Measurements from ENCODE around the gene SUGP2. TPM values are rescaled to one million over a fixed set of nuclear protein-coding genes. Genes with fewer than 3 reads are reported as not detected.

SUGP2 gene
- total and polyA plus RNA-seq, 2 of the 13 experiments (the other 11 are each of a cell fraction or from before 2014, with no cell fraction given) = 40.6 to 57.7 TPM

GRCh38 chr19:19033426-19034203 is at the start of gene SUGP2, which contains the start of gene ARMC6 (continued):
- TF ChIP-seq ZFP1 (CRISPR knock-in tag; IDR thresholded peaks at IDR 0.05) (no peak), CCDC6 (CRISPR knock-in tag; IDR thresholded peaks at IDR 0.05) (peak; percentile 94), NFRKB (IDR thresholded peaks at IDR 0.05) (no peak), ZNF709 (CRISPR knock-in tag; IDR thresholded peaks at IDR 0.05) (peak; percentile 94), THAP9 (CRISPR knock-in tag; IDR thresholded peaks at IDR 0.05; ENCODE audit: borderline replicate concordance) (peak; percentile 78; the same call in 1 of the 2 replicates), NFE2 (CRISPR knock-in tag; IDR thresholded peaks at IDR 0.05) (no peak), ZNF343 (CRISPR knock-in tag; IDR thresholded peaks at IDR 0.05) (peak; percentile 95; the same call in 1 of the 2 replicates), FUBP1 (CRISPR knock-in tag; IDR thresholded peaks at IDR 0.05; ENCODE audit: borderline replicate concordance) (no peak; the same call in 1 of the 2 replicates), ZNF790 (CRISPR knock-in tag; IDR thresholded peaks at IDR 0.05; ENCODE audit: borderline replicate concordance) (peak; percentile 92), MATR3 (CRISPR knock-in tag; IDR thresholded peaks at IDR 0.05) (no peak), ZSCAN29 (CRISPR knock-in tag; conservative IDR thresholded peaks at IDR 0.05) (no peak), HNF4G (IDR thresholded peaks at IDR 0.05; ENCODE audit: borderline replicate concordance, low read depth, low read length) (no peak), HNF4G (CRISPR knock-in tag; IDR thresholded peaks at IDR 0.05; ENCODE audit: borderline replicate concordance, low read depth) (peak; percentile 30; the same call in 1 of the 2 replicates), ATAD3A (CRISPR knock-in tag; IDR thresholded peaks at IDR 0.05) (no peak), SAP130 (CRISPR knock-in tag; IDR thresholded peaks at IDR 0.05; ENCODE audit: low read depth) (peak; percentile 96), ZNF549 (CRISPR knock-in tag; IDR thresholded peaks at IDR 0.05) (no peak), PCBP1 (IDR thresholded peaks at IDR 0.05; ENCODE audit: borderline replicate concordance, low read depth, low read length) (no peak)
- TF ChIP-seq, protein P1, sequence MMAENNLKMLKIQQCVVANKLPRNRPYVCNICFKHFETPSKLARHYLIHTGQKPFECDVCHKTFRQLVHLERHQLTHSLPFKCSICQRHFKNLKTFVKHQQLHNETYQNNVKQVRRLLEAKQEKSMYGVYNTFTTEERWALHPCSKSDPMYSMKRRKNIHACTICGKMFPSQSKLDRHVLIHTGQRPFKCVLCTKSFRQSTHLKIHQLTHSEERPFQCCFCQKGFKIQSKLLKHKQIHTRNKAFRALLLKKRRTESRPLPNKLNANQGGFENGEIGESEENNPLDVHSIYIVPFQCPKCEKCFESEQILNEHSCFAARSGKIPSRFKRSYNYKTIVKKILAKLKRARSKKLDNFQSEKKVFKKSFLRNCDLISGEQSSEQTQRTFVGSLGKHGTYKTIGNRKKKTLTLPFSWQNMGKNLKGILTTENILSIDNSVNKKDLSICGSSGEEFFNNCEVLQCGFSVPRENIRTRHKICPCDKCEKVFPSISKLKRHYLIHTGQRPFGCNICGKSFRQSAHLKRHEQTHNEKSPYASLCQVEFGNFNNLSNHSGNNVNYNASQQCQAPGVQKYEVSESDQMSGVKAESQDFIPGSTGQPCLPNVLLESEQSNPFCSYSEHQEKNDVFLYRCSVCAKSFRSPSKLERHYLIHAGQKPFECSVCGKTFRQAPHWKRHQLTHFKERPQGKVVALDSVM (CRISPR knock-in tag; IDR thresholded peaks at IDR 0.05) = 0 out of 2 replicates have a peak, but pooled peaks have one; percentile 12
- TF ChIP-seq, protein P2, sequence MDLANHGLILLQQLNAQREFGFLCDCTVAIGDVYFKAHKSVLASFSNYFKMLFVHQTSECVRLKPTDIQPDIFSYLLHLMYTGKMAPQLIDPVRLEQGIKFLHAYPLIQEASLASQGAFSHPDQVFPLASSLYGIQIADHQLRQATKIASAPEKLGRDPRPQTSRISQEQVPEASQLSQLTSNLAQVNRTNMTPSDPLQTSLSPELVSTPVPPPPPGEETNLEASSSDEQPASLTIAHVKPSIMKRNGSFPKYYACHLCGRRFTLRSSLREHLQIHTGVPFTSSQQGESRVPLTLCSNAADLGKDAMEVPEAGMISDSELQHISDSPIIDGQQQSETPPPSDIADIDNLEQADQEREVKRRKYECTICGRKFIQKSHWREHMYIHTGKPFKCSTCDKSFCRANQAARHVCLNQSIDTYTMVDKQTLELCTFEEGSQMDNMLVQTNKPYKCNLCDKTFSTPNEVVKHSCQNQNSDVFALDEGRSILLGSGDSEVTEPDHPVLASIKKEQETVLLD (CRISPR knock-in tag; IDR thresholded peaks at IDR 0.05; ENCODE audit: low read depth) = peak; percentile 80
- TF ChIP-seq, protein P3, sequence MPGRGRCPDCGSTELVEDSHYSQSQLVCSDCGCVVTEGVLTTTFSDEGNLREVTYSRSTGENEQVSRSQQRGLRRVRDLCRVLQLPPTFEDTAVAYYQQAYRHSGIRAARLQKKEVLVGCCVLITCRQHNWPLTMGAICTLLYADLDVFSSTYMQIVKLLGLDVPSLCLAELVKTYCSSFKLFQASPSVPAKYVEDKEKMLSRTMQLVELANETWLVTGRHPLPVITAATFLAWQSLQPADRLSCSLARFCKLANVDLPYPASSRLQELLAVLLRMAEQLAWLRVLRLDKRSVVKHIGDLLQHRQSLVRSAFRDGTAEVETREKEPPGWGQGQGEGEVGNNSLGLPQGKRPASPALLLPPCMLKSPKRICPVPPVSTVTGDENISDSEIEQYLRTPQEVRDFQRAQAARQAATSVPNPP (CRISPR knock-in tag; IDR thresholded peaks at IDR 0.05) = peak; percentile 57
